Keratinocyte (primary cell): Measurements from ENCODE around the gene ARHGAP18.

Experiments
- EZH2 ChIP-seq: IDR thresholded peaks from one replicate; pipeline ENCODE4 v1.6.1; 2012; ENCODE audit warnings: inconsistent platforms, mild to moderate bottlenecking, low read length, moderate library complexity
- TF ChIP-seq, protein P1 (sequence below), 3 experiments: IDR thresholded peaks in 1 of 3; conservative IDR thresholded peaks in 1 of 3; optimal IDR thresholded peaks in 1 of 3; 2 replicates in 2 of 3; 3 replicates in 1 of 3; pipeline versions ENCODE3 to v1.5.1; 2011; ENCODE audit warnings: low read length in 3 of 3, mild to moderate bottlenecking in 3 of 3, moderate library complexity in 2 of 3, control low read depth in 1 of 3, inconsistent platforms in 1 of 3; ENCODE audit not compliant: insufficient read depth in 2 of 3; ENCODE audit errors: extremely low read depth in 1 of 3

DNA sequence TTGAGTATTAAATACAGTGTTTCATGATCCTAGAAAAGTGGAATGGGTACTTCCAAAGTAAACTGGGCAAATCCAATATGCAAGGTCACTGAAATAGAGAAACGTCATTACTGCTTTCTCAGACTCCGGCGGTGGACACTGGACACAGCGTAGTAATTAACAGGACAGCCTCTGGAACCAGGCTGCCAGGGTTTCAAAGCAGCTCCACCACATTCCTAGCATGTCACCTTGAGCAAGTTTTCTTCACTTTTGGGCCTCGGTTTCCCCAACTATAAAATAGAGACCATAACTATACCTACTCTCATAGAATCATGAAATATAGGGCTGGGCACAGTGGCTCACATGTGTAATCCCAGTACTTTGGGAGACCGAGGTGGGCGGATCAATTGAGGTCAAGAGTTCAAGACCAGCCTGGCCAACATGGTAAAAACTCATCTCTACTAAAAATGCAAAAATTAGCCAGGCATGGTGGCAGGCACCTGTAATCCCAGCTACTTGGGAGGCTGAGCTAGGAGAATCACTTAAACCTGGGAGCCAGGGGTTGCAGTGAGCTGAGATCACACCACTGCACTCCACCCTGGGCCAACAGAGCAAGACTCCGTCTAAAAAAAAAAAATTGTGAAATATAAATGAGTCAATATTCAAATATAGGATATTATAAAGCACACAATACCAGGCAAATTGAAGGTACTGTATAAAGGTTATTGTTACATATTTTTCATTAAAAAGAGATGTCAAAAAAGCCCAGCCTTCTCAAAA is 24.9 kb downstream of the ARHGAP18 start:
- TF ChIP-seq, protein P1, sequence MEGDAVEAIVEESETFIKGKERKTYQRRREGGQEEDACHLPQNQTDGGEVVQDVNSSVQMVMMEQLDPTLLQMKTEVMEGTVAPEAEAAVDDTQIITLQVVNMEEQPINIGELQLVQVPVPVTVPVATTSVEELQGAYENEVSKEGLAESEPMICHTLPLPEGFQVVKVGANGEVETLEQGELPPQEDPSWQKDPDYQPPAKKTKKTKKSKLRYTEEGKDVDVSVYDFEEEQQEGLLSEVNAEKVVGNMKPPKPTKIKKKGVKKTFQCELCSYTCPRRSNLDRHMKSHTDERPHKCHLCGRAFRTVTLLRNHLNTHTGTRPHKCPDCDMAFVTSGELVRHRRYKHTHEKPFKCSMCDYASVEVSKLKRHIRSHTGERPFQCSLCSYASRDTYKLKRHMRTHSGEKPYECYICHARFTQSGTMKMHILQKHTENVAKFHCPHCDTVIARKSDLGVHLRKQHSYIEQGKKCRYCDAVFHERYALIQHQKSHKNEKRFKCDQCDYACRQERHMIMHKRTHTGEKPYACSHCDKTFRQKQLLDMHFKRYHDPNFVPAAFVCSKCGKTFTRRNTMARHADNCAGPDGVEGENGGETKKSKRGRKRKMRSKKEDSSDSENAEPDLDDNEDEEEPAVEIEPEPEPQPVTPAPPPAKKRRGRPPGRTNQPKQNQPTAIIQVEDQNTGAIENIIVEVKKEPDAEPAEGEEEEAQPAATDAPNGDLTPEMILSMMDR (optimal IDR thresholded peaks at IDR 0.05 in 1 of 3, IDR thresholded peaks at IDR 0.05 in 1 of 3, conservative IDR thresholded peaks at IDR 0.05 in 1 of 3; ENCODE audit: extremely low read depth in 1 of 3, insufficient read depth in 2 of 3, low read length in 3 of 3) = no peak
- no peak for TF ChIP-seq EZH2
